HuH-7 (cell line): ENCODE data around the gene NPAT.
"Not testable (repeated sequence)": the region's sequence is repeated elsewhere in the genome, so short reads cannot be mapped to it uniquely, and the experiment has no call there.

Source experiments
- DNase-seq: peaks from one replicate; pipeline ENCODE4 v3.0.0; 2011; ENCODE audit warnings: low spot score

NPAT gene

GRCh38 chr11:108218912-108219783, 3.3 kb downstream of the NPAT start:
- no peak for DNase-seq

- no peak for DNase-seq
Measured at GRCh38 chr11:108218455-108218854, 4.0 kb downstream of the NPAT start.

- no peak for DNase-seq
Measured at GRCh38 chr11:108216988-108217387, 5.5 kb downstream of the NPAT start.

GRCh38 chr11:108213784-108214183, 8.7 kb downstream of the NPAT start:
- DNase-seq, result no peak

- DNase-seq, result no peak
Measured at GRCh38 chr11:108210441-108210840, 12.0 kb downstream of the NPAT start.

- no peak for DNase-seq
Measured at GRCh38 chr11:108207683-108208060, 14.8 kb downstream of the NPAT start.

- no peak for DNase-seq
Measured at GRCh38 chr11:108206969-108207682, 15.3 kb downstream of the NPAT start.

GRCh38 chr11:108206171-108206570, 16.3 kb downstream of the NPAT start:
- no peak for DNase-seq

GRCh38 chr11:108204929-108205499, 17.4 kb downstream of the NPAT start:
- DNase-seq, result no peak

GRCh38 chr11:108204376-108204775, 18.1 kb downstream of the NPAT start:
- no peak for DNase-seq

GRCh38 chr11:108203075-108203474, 19.4 kb downstream of the NPAT start:
- DNase-seq, result no peak

- DNase-seq, result no peak
Measured at GRCh38 chr11:108199446-108200321, 22.8 kb downstream of the NPAT start.

- DNase-seq, result no peak
Measured at GRCh38 chr11:108198833-108199232, 23.6 kb downstream of the NPAT start.

- DNase-seq, result no peak
Measured at GRCh38 chr11:108197351-108197750, 25.1 kb downstream of the NPAT start.

GRCh38 chr11:108196901-108197300, 25.5 kb downstream of the NPAT start:
- no peak for DNase-seq

- no peak for DNase-seq
Measured at GRCh38 chr11:108193725-108194124, 28.7 kb downstream of the NPAT start.

- DNase-seq, result no peak
Measured at GRCh38 chr11:108177570-108177969, 44.9 kb downstream of the NPAT start.

GRCh38 chr11:108170184-108170583, 52.3 kb downstream of the NPAT start:
- DNase-seq, result no peak

GRCh38 chr11:108167624-108168023, 54.8 kb downstream of the NPAT start:
- DNase-seq, result no peak

GRCh38 chr11:108162878-108163277, 59.6 kb downstream of the NPAT start:
- not testable (repeated sequence) for DNase-seq

GRCh38 chr11:108160970-108161566, 61.4 kb downstream of the NPAT start:
- DNase-seq, result no peak

- DNase-seq, result no peak
Measured at GRCh38 chr11:108154591-108154990, 67.8 kb downstream of the NPAT start.
